HepG2 (cell line): Measurements from ENCODE around the gene TRPV4. TPM values are rescaled to one million over a fixed set of nuclear protein-coding genes. Genes with fewer than 3 reads are reported as not detected.

Experiments used
- ELF3 ChIP-seq: IDR thresholded peaks from 2 replicates; pipeline ENCODE4 v1.6.1; 2016; ENCODE audit warnings: missing genetic modification reagents, missing compliant biosample characterization
- HIVEP1 ChIP-seq: sonication (generic); formaldehyde crosslinking; IDR thresholded peaks from 2 replicates; pipeline ENCODE4 v1.4.0; 2020; ENCODE audit warnings: mild to moderate bottlenecking, missing genetic modification reagents
- KLF16 ChIP-seq, 2 experiments: sonication (generic) in 1 of 2; formaldehyde crosslinking in 1 of 2; IDR thresholded peaks; 2 replicates each; pipeline versions ENCODE4 v1.6.1 to v1.8.0; 2016 to 2023; ENCODE audit warnings: missing genetic modification reagents in 2 of 2, missing compliant biosample characterization in 1 of 2
- NR2C2 ChIP-seq: sonication (generic); formaldehyde crosslinking; IDR thresholded peaks from 2 replicates; pipeline ENCODE4 v1.4.0; 2020; ENCODE audit warnings: missing genetic modification reagents, mild to moderate bottlenecking, moderate library complexity, borderline replicate concordance
- NR3C1 ChIP-seq: sonication (generic); formaldehyde crosslinking; IDR thresholded peaks from 2 replicates; pipeline ENCODE4 v1.4.0; 2020; ENCODE audit warnings: missing genetic modification reagents
- PHF20 ChIP-seq: sonication (generic); formaldehyde crosslinking; IDR thresholded peaks from 2 replicates; pipeline ENCODE4 v1.5.0; 2020; ENCODE audit warnings: mild to moderate bottlenecking, missing genetic modification reagents
- PHF8 ChIP-seq: sonication (generic); formaldehyde crosslinking; IDR thresholded peaks from 2 replicates; pipeline ENCODE4 v1.5.0; 2020; ENCODE audit warnings: missing genetic modification reagents
- SRSF4 ChIP-seq: fragments of 200-400 bp; formaldehyde crosslinking; IDR thresholded peaks from one replicate; pipeline ENCODE4 v1.6.1; 2018; ENCODE audit warnings: mild to moderate bottlenecking, low read depth, low read length, moderate library complexity; ENCODE audit not compliant: poor library complexity, severe bottlenecking
- TP53 ChIP-seq: sonication (generic); formaldehyde crosslinking; conservative IDR thresholded peaks from 2 replicates; pipeline ENCODE4 v1.4.0; 2020; ENCODE audit warnings: missing genetic modification reagents
- ZBTB20 ChIP-seq: sonication (generic); formaldehyde crosslinking; IDR thresholded peaks from 2 replicates; pipeline ENCODE4 v1.8.1; 2023; ENCODE audit warnings: missing genetic modification reagents, low read depth, mild to moderate bottlenecking, borderline replicate concordance
- ZFP62 ChIP-seq: sonication (generic); formaldehyde crosslinking; IDR thresholded peaks from 2 replicates; pipeline ENCODE4 v1.4.0; 2020; ENCODE audit warnings: missing genetic modification reagents
- ZFP90 ChIP-seq: sonication (generic); formaldehyde crosslinking; IDR thresholded peaks from 2 replicates; pipeline ENCODE4 v1.8.0; 2022; ENCODE audit warnings: missing genetic modification reagents, mild to moderate bottlenecking, inconsistent platforms, borderline replicate concordance
- ZNF234 ChIP-seq: sonication (generic); formaldehyde crosslinking; conservative IDR thresholded peaks from 2 replicates; pipeline ENCODE4 v1.5.1; 2020; ENCODE audit warnings: mild to moderate bottlenecking, missing genetic modification reagents
- ZNF441 ChIP-seq: sonication (generic); formaldehyde crosslinking; IDR thresholded peaks from 2 replicates; pipeline ENCODE4 v1.7.0; 2021; ENCODE audit warnings: missing genetic modification reagents, borderline replicate concordance
- ZNF619 ChIP-seq: sonication (generic); formaldehyde crosslinking; IDR thresholded peaks from 2 replicates; pipeline ENCODE4 v1.4.0; 2020; ENCODE audit warnings: mild to moderate bottlenecking, missing genetic modification reagents
- ZNF652 ChIP-seq: IDR thresholded peaks from 2 replicates; pipeline ENCODE4 v1.6.1; 2016; ENCODE audit warnings: low read depth, borderline replicate concordance
- ZSCAN22 ChIP-seq: sonication (generic); formaldehyde crosslinking; IDR thresholded peaks from 2 replicates; pipeline ENCODE4 v1.4.0; 2020; ENCODE audit warnings: mild to moderate bottlenecking, missing genetic modification reagents
- polyA plus RNA-seq, 8 experiments: library from polyadenylated mRNA; depleted of rRNA in 3 of 8; stranded (reverse) in 7 of 8; unstranded in 1 of 8; fragments of >200 nt; fragmentation: Illumina TruSeq in 4 of 8; extraction: Trizol in 4 of 8; gene quantifications; 2 replicates each; pipeline versions ENCODE4 v1.2.1 to v1.2.3, GENCODE V29; 2011 to 2016; ENCODE audit warnings: low read depth in 4 of 8, missing spikeins in 1 of 8, mixed read lengths in 1 of 8; ENCODE audit not compliant: insufficient read depth in 1 of 8
- total RNA-seq, 5 experiments: library from RNA; depleted of rRNA; stranded (reverse); fragments of >200 nt; fragmentation: Illumina TruSeq; extraction: Trizol; gene quantifications; 2 replicates each; pipeline ENCODE4 v1.2.3, GENCODE V29; 2016; ENCODE audit warnings: low read depth in 1 of 5
- TF ChIP-seq, protein P1 (sequence below): sonication (generic); formaldehyde crosslinking; IDR thresholded peaks from 2 replicates; pipeline ENCODE4 v1.4.0; 2020; ENCODE audit warnings: missing genetic modification reagents
- TF ChIP-seq, protein P2 (sequence below): sonication (generic); formaldehyde crosslinking; IDR thresholded peaks from 2 replicates; pipeline ENCODE4 v1.4.0; 2020; ENCODE audit warnings: missing genetic modification reagents, borderline replicate concordance
- TF ChIP-seq, protein P3 (sequence below): IDR thresholded peaks from 2 replicates; pipeline ENCODE4 v1.6.1; 2016; ENCODE audit warnings: control low read depth
- TF ChIP-seq, protein P4 (sequence below): sonication (generic); formaldehyde crosslinking; IDR thresholded peaks from 2 replicates; pipeline ENCODE4 v1.4.0; 2020; ENCODE audit warnings: missing genetic modification reagents
- TF ChIP-seq, protein P5 (sequence below): IDR thresholded peaks from 2 replicates; pipeline ENCODE4 v1.6.1; 2012; ENCODE audit warnings: inconsistent platforms
- TF ChIP-seq, protein P6 (sequence below): sonication (generic); formaldehyde crosslinking; IDR thresholded peaks from 2 replicates; pipeline ENCODE4 v1.5.1; 2020; ENCODE audit warnings: missing genetic modification reagents, mild to moderate bottlenecking, borderline replicate concordance

Gene TRPV4
- total and polyA plus RNA-seq, 2 of the 13 experiments (the other 11 are each of a cell fraction or from before 2014, with no cell fraction given): 0.66 to 4.7 TPM

DNA sequence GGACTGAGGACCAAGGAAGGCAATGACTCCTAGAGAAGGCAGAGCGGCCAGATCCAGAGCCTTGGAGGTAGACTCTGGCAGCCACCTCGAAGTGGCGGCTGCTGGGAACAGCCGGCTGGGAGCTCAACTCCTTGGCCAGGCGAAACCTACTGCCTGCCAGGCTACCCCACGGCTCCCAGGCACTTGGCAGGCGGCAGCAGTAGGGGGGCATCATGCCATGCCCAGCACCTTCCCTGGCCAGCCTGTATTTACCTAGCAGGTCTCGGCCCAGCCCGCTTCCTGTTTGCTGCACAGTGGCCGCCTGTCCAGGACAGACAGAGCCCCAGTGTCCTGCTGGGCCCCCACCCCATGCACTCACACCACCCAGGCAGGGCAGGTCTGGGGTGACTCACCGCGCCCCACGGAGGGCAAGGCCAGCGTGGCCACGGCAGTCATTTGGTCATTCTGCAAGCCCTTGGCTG, 10.2 kb downstream of the TRPV4 start (continued):
- TF ChIP-seq, protein P1, sequence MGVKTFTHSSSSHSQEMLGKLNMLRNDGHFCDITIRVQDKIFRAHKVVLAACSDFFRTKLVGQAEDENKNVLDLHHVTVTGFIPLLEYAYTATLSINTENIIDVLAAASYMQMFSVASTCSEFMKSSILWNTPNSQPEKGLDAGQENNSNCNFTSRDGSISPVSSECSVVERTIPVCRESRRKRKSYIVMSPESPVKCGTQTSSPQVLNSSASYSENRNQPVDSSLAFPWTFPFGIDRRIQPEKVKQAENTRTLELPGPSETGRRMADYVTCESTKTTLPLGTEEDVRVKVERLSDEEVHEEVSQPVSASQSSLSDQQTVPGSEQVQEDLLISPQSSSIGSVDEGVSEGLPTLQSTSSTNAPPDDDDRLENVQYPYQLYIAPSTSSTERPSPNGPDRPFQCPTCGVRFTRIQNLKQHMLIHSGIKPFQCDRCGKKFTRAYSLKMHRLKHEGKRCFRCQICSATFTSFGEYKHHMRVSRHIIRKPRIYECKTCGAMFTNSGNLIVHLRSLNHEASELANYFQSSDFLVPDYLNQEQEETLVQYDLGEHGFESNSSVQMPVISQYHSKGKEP (CRISPR knock-in tag): no peak
- TF ChIP-seq ZNF619 (CRISPR knock-in tag) (no peak), TP53 (CRISPR knock-in tag) (no peak), ZNF652 (no peak), ELF3 (CRISPR knock-in tag) (peak; percentile 77), ZFP62 (CRISPR knock-in tag) (no peak), ZFP90 (peak; percentile 39; the same call in 1 of the 2 replicates), SRSF4 (no peak), PHF20 (CRISPR knock-in tag) (no peak), ZNF441 (CRISPR knock-in tag) (no peak), KLF16 (CRISPR knock-in tag; IDR thresholded peaks at IDR 0.05) (no peak), ZBTB20 (CRISPR knock-in tag) (no peak), NR3C1 (CRISPR knock-in tag) (no peak), NR2C2 (CRISPR knock-in tag) (no peak), PHF8 (no peak), ZSCAN22 (CRISPR knock-in tag) (no peak), ZNF234 (CRISPR knock-in tag) (no peak), HIVEP1 (CRISPR knock-in tag) (no peak)
- TF ChIP-seq, protein P2, sequence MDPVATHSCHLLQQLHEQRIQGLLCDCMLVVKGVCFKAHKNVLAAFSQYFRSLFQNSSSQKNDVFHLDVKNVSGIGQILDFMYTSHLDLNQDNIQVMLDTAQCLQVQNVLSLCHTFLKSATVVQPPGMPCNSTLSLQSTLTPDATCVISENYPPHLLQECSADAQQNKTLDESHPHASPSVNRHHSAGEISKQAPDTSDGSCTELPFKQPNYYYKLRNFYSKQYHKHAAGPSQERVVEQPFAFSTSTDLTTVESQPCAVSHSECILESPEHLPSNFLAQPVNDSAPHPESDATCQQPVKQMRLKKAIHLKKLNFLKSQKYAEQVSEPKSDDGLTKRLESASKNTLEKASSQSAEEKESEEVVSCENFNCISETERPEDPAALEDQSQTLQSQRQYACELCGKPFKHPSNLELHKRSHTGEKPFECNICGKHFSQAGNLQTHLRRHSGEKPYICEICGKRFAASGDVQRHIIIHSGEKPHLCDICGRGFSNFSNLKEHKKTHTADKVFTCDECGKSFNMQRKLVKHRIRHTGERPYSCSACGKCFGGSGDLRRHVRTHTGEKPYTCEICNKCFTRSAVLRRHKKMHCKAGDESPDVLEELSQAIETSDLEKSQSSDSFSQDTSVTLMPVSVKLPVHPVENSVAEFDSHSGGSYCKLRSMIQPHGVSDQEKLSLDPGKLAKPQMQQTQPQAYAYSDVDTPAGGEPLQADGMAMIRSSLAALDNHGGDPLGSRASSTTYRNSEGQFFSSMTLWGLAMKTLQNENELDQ (CRISPR knock-in tag): no peak
- TF ChIP-seq, protein P3, sequence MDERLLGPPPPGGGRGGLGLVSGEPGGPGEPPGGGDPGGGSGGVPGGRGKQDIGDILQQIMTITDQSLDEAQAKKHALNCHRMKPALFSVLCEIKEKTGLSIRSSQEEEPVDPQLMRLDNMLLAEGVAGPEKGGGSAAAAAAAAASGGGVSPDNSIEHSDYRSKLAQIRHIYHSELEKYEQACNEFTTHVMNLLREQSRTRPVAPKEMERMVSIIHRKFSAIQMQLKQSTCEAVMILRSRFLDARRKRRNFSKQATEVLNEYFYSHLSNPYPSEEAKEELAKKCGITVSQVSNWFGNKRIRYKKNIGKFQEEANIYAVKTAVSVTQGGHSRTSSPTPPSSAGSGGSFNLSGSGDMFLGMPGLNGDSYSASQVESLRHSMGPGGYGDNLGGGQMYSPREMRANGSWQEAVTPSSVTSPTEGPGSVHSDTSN (CRISPR knock-in tag): no peak
- TF ChIP-seq, protein P4, sequence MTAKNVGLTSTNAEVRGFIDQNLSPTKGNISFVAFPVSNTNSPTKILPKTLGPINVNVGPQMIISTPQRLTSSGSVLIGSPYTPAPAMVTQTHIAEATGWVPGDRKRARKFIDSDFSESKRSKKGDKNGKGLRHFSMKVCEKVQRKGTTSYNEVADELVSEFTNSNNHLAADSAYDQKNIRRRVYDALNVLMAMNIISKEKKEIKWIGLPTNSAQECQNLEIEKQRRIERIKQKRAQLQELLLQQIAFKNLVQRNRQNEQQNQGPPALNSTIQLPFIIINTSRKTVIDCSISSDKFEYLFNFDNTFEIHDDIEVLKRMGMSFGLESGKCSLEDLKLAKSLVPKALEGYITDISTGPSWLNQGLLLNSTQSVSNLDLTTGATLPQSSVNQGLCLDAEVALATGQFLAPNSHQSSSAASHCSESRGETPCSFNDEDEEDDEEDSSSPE (CRISPR knock-in tag): no peak
- TF ChIP-seq, protein P5, sequence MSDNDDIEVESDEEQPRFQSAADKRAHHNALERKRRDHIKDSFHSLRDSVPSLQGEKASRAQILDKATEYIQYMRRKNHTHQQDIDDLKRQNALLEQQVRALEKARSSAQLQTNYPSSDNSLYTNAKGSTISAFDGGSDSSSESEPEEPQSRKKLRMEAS: 0 out of 2 replicates have a peak, but pooled peaks have one; percentile 29
- TF ChIP-seq, protein P6, sequence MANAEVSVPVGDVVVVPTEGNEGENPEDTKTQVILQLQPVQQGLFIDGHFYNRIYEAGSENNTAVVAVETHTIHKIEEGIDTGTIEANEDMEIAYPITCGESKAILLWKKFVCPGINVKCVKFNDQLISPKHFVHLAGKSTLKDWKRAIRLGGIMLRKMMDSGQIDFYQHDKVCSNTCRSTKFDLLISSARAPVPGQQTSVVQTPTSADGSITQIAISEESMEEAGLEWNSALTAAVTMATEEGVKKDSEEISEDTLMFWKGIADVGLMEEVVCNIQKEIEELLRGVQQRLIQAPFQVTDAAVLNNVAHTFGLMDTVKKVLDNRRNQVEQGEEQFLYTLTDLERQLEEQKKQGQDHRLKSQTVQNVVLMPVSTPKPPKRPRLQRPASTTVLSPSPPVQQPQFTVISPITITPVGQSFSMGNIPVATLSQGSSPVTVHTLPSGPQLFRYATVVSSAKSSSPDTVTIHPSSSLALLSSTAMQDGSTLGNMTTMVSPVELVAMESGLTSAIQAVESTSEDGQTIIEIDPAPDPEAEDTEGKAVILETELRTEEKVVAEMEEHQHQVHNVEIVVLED (CRISPR knock-in tag): no peak
